Urinary bladder (tissue), 4 donors: ENCODE measurements around the gene CELF2. TPM values are rescaled to one million over a fixed set of nuclear protein-coding genes. Genes with fewer than 3 reads are reported as not detected.

Source experiments
- DNase-seq: peaks from one replicate; pipeline ENCODE4 v3.0.0-alpha.2; 2015; ENCODE audit errors: extremely low spot score
- H3K27ac ChIP-seq: one replicate; pipeline ENCODE4 v1.5.1; 2013; ENCODE audit warnings: low read depth, mild to moderate bottlenecking, moderate library complexity
- H3K36me3 ChIP-seq: one replicate; pipeline ENCODE4 v1.6.1; 2013; ENCODE audit warnings: mild to moderate bottlenecking, moderate library complexity; ENCODE audit not compliant: insufficient read depth
- H3K4me1 ChIP-seq: one replicate; pipeline ENCODE4 v1.6.1; 2013; ENCODE audit warnings: mild to moderate bottlenecking, moderate library complexity; ENCODE audit not compliant: insufficient read depth
- H3K4me3 ChIP-seq: one replicate; pipeline ENCODE4 v1.5.1; 2013; ENCODE audit warnings: low read depth, low read length
- whole genome bisulfite sequencing: extraction: QIAGEN DNeasy Blood & Tissue Kit; methylation state at CpG from one replicate; pipeline ENCODE4 v1.1.7; 2013; 5-methylcytosine and 5-hydroxymethylcytosine counted together
- polyA plus RNA-seq: library from polyadenylated mRNA; stranded (reverse); fragments of 200-250 nt; gene quantifications from one replicate; pipeline ENCODE4 v1.2.3, GENCODE V29; 2013
- total RNA-seq: library from RNA; depleted of rRNA; stranded (reverse); fragments of >200 nt; gene quantifications from one replicate; pipeline ENCODE4 v1.2.3, GENCODE V29; 2014
- donor health status: healthy with polysubstance abuse.
- donor health status: healthy.

Gene CELF2
- total and polyA plus RNA-seq, 2 donors: 40.1 to 52.7 TPM

- no peak overlapping the region for H3K4me3 ChIP-seq
- no peak for DNase-seq
- no peak overlapping the region for H3K27ac ChIP-seq
- H3K4me1 ChIP-seq: no peaks in the 10 kb centered on the region
- H3K36me3 ChIP-seq: no peaks in the 10 kb centered on the region
- 51% methylated on average over 2 of the region's 2 CpGs for WGBS
Observed at GRCh38 chr10:11325817-11326216, 308.1 kb downstream of the CELF2 start.

GRCh38 chr10:11326241-11326640 is 308.6 kb downstream of the CELF2 start:
- 96% methylated on average over 12 of the region's 12 CpGs for WGBS
- DNase-seq: no peak
- H3K36me3 ChIP-seq: no peaks in the 10 kb centered on the region
- no peak overlapping the region for H3K27ac ChIP-seq
- H3K4me1 ChIP-seq: no peaks in the 10 kb centered on the region
- H3K4me3 ChIP-seq: no peak overlapping the region

GRCh38 chr10:11326913-11327616 is 309.4 kb downstream of the CELF2 start:
- Histone ChIP-seq H3K4me1 (no peaks in the 10 kb centered on the region), H3K36me3 (no peaks in the 10 kb centered on the region), H3K27ac (no peak overlapping the region), H3K4me3 (no peak overlapping the region)
- DNase-seq: no peak
- whole genome bisulfite sequencing: 81% methylated on average over 11 of the region's 11 CpGs

GRCh38 chr10:11328264-11329061 is 310.8 kb downstream of the CELF2 start:
- Histone ChIP-seq H3K4me3 (no peak overlapping the region), H3K4me1 (no peaks in the 10 kb centered on the region), H3K27ac (no peak overlapping the region), H3K36me3 (no peaks in the 10 kb centered on the region)
- DNase-seq: no peak
- 78% methylated on average over 17 of the region's 17 CpGs for WGBS

GRCh38 chr10:11329062-11329673 is 311.5 kb downstream of the CELF2 start:
- no peak overlapping the region for H3K27ac ChIP-seq
- H3K36me3 ChIP-seq: no peaks in the 10 kb centered on the region
- no peak overlapping the region for H3K4me3 ChIP-seq
- WGBS: 52% methylated on average over 12 of the region's 12 CpGs
- DNase-seq: no peak
- no peaks in the 10 kb centered on the region for H3K4me1 ChIP-seq

- 61% methylated on average over 8 of the region's 8 CpGs for WGBS
- Histone ChIP-seq H3K36me3 (no peaks in the 10 kb centered on the region), H3K4me1 (no peaks in the 10 kb centered on the region), H3K27ac (no peak overlapping the region), H3K4me3 (no peak overlapping the region)
- DNase-seq: no peak
Observed at GRCh38 chr10:11330383-11331045, 312.8 kb downstream of the CELF2 start.

- H3K27ac ChIP-seq: no peak overlapping the region
- DNase-seq: no peak
- H3K4me1 ChIP-seq: no peaks in the 10 kb centered on the region
- H3K36me3 ChIP-seq: no peaks in the 10 kb centered on the region
- H3K4me3 ChIP-seq: no peak overlapping the region
Observed at GRCh38 chr10:11331046-11331577, 313.4 kb downstream of the CELF2 start.

- 54% methylated on average over 3 of the region's 3 CpGs for WGBS
- Histone ChIP-seq H3K27ac (no peak overlapping the region), H3K4me3 (no peak overlapping the region), H3K36me3 (no peaks in the 10 kb centered on the region), H3K4me1 (no peaks in the 10 kb centered on the region)
- no peak for DNase-seq
Observed at GRCh38 chr10:11331726-11332125, 314.1 kb downstream of the CELF2 start.

GRCh38 chr10:11332846-11333245 is 315.2 kb downstream of the CELF2 start:
- 86% methylated on average over 10 of the region's 10 CpGs for WGBS

GRCh38 chr10:11334436-11334835 is 316.8 kb downstream of the CELF2 start:
- no peaks in the 10 kb centered on the region for H3K4me1 ChIP-seq
- H3K4me3 ChIP-seq: no peak overlapping the region
- WGBS: 74% methylated on average over 8 of the region's 8 CpGs
- H3K27ac ChIP-seq: no peak overlapping the region
- H3K36me3 ChIP-seq: no peaks in the 10 kb centered on the region
- no peak for DNase-seq

More at GRCh38 chr10:11332846-11333245, 315.2 kb downstream of the CELF2 start:
- Histone ChIP-seq H3K4me3 (no peak overlapping the region), H3K27ac (no peak overlapping the region), H3K36me3 (no peaks in the 10 kb centered on the region), H3K4me1 (no peaks in the 10 kb centered on the region)
- DNase-seq: no peak

GRCh38 chr10:11335167-11335652 is 317.5 kb downstream of the CELF2 start:
- Histone ChIP-seq H3K4me1 (no peaks in the 10 kb centered on the region), H3K36me3 (no peaks in the 10 kb centered on the region), H3K4me3 (no peak overlapping the region), H3K27ac (no peak overlapping the region)
- no peak for DNase-seq
- 46% methylated on average over 12 of the region's 12 CpGs for WGBS

GRCh38 chr10:11335881-11336430 is 318.3 kb downstream of the CELF2 start:
- DNase-seq: no peak
- Histone ChIP-seq H3K4me1 (no peaks in the 10 kb centered on the region), H3K36me3 (no peaks in the 10 kb centered on the region), H3K4me3 (no peak overlapping the region), H3K27ac (no peak overlapping the region)
- WGBS: 92% methylated on average over 12 of the region's 12 CpGs

GRCh38 chr10:11336722-11337162 is 319.1 kb downstream of the CELF2 start:
- Histone ChIP-seq H3K36me3 (no peaks in the 10 kb centered on the region), H3K27ac (no peak overlapping the region), H3K4me3 (no peak overlapping the region), H3K4me1 (no peaks in the 10 kb centered on the region)
- DNase-seq: no peak
- 78% methylated on average over 8 of the region's 8 CpGs for WGBS
